Globus pallidus (tissue), 1 donor: Measurements from ENCODE around the gene F2.
"Not testable (repeated sequence)": the region's sequence is repeated elsewhere in the genome, so short reads cannot be mapped to it uniquely, and the experiment has no call there.

Source experiments
- DNase-seq: peaks from one replicate; pipeline ENCODE4 v3.0.0-alpha.2; 2015; ENCODE audit warnings: low spot score

F2 gene

GRCh38 chr11:46686886-46687795 is 31.9 kb upstream of the F2 start:
- DNase-seq, result no peak

GRCh38 chr11:46690702-46691101 is 28.3 kb upstream of the F2 start:
- DNase-seq, result no peak

GRCh38 chr11:46692450-46692849 is 26.6 kb upstream of the F2 start:
- no peak for DNase-seq

GRCh38 chr11:46693597-46694012 is 25.4 kb upstream of the F2 start:
- DNase-seq, result no peak

- no peak for DNase-seq
Observed at GRCh38 chr11:46694072-46694471, 24.9 kb upstream of the F2 start.

- DNase-seq, result peak; percentile 44
Observed at GRCh38 chr11:46694607-46695006, 24.4 kb upstream of the F2 start.

- no peak for DNase-seq
Observed at GRCh38 chr11:46695345-46696211, 23.4 kb upstream of the F2 start.

GRCh38 chr11:46696212-46696558 is 22.8 kb upstream of the F2 start:
- DNase-seq, result peak; percentile 98

- peak; percentile 76 for DNase-seq
Observed at GRCh38 chr11:46697303-46697702, 21.7 kb upstream of the F2 start.

GRCh38 chr11:46697723-46698122 is 21.3 kb upstream of the F2 start:
- DNase-seq, result no peak

GRCh38 chr11:46698597-46698996 is 20.4 kb upstream of the F2 start:
- DNase-seq, result no peak

GRCh38 chr11:46700241-46701077 is 18.6 kb upstream of the F2 start, which contains the start of the genes ARHGAP1 and ZNF408:
Gene ARHGAP1 (minus strand): TSS chr11:46700619. CDS start chr11:46696107, 4,512 bp downstream.
Gene ZNF408 (plus strand): TSS chr11:46701031. CDS start chr11:46701048, 17 bp downstream.
- DNase-seq, result peak; percentile 99

- DNase-seq, result no peak
Observed at GRCh38 chr11:46701078-46701654, 17.8 kb upstream of the F2 start.

GRCh38 chr11:46705070-46705688 is 13.8 kb upstream of the F2 start:
- no peak for DNase-seq

GRCh38 chr11:46706886-46707285 is 12.1 kb upstream of the F2 start:
- no peak for DNase-seq

GRCh38 chr11:46709351-46709750 is 9.7 kb upstream of the F2 start:
- not testable (repeated sequence) for DNase-seq

- no peak for DNase-seq
Observed at GRCh38 chr11:46710821-46711269, 8.2 kb upstream of the F2 start.

- no peak for DNase-seq
Observed at GRCh38 chr11:46711303-46711702, 7.7 kb upstream of the F2 start.

GRCh38 chr11:46712874-46713576 is 6.0 kb upstream of the F2 start:
- no peak for DNase-seq

GRCh38 chr11:46717825-46718154 is 1.2 kb upstream of the F2 start:
- DNase-seq, result not testable (repeated sequence)
